HCT116 (cell line): Measurements from ENCODE around the gene TMEM239. TPM values are rescaled to one million over a fixed set of nuclear protein-coding genes. Genes with fewer than 3 reads are reported as not detected.

Source experiments
- ATAC-seq: fragments of 200-7000 bp; cut with Tn5 transposase; 2 replicates; pipeline ENCODE4 v1.9.1; 2020; ENCODE audit warnings: mild to moderate bottlenecking, moderate library complexity
- BruUV-seq: library from RNA; stranded (reverse); fragments of 400-500 nt; replicated peaks from 2 replicates; lab custom pipeline; 2021; lab: Mats Ljungman, UMichigan
- CTCF ChIA-PET: fragments of 300-600 bp; sonication (Branson Sonifier 250); formaldehyde crosslinking; loops from one replicate; lab custom pipeline; 2021; ENCODE audit warnings: antibody characterized with exemption; lab: Charles Lee
- POLR2A ChIA-PET: fragments of 300-600, 350-600 bp; sonication (Branson Sonifier 250); formaldehyde crosslinking; loops from one replicate; lab custom pipeline; 2021; ENCODE audit warnings: antibody characterized with exemption; lab: Charles Lee
- RAD21 ChIA-PET, 2 experiments: fragments of 300-600 bp; sonication (Branson Sonifier 250); formaldehyde crosslinking; loops; one replicate each; lab custom pipeline; 2023; ENCODE audit warnings: low total read pairs in 2 of 2; ENCODE audit not compliant: uncharacterized antibody in 2 of 2, unreplicated experiment in 2 of 2, low non-redundant PET in 1 of 2; lab: Charles Lee
- DNase-seq: peaks from one replicate; pipeline ENCODE4 v3.0.0-alpha.2; 2010; ENCODE audit warnings: low read depth, low spot score
- H2AFZ ChIP-seq: fragments of 200-600 bp; shearing (Covaris generic), sonication (generic); 2 replicates; pipeline ENCODE4 v1.6.1; 2017; ENCODE audit warnings: low read depth, mixed run types, mixed read lengths, antibody characterized with exemption, low read length; ENCODE audit not compliant: poor library complexity, severe bottlenecking
- H3K27ac ChIP-seq: 2 replicates; pipeline ENCODE4 v1.5.1; 2012; ENCODE audit warnings: low read depth, low read length
- H3K27me3 ChIP-seq: fragments of 200-600 bp; sonication (generic); 2 replicates; pipeline ENCODE4 v1.6.1; 2016; ENCODE audit warnings: mixed run types, low read length, mixed read lengths; ENCODE audit not compliant: insufficient read depth
- H3K36me3 ChIP-seq, 2 experiments: fragments of 200-500 bp in 1 of 2; fragments of 200-600 bp in 1 of 2; sonication (Bioruptor generic) in 1 of 2; sonication (generic) in 1 of 2; 2 replicates each; pipeline versions ENCODE4 v1.5.1 to v1.6.1; 2014 to 2016; ENCODE audit warnings: low read length in 2 of 2, inconsistent platforms in 1 of 2, mixed read lengths in 1 of 2, mixed run types in 1 of 2; ENCODE audit not compliant: insufficient read depth in 2 of 2, control insufficient read depth in 1 of 2
- H3K4me1 ChIP-seq, 2 experiments: fragments of 200-600 bp in 1 of 2; sonication (generic) in 1 of 2; 2 replicates each; pipeline versions ENCODE4 v1.5.1 to v1.6.1; 2012 to 2017; ENCODE audit warnings: low read length in 2 of 2, inconsistent platforms in 1 of 2, mild to moderate bottlenecking in 1 of 2, mixed read lengths in 1 of 2, mixed run types in 1 of 2, moderate library complexity in 1 of 2; ENCODE audit not compliant: insufficient read depth in 2 of 2, control insufficient read depth in 1 of 2
- H3K4me2 ChIP-seq: fragments of 200-600 bp; sonication (generic); 2 replicates; pipeline ENCODE4 v1.6.1; 2017; ENCODE audit warnings: mixed run types, low read length, mixed read lengths
- H3K4me3 ChIP-seq, 2 experiments: fragments of 200-600 bp in 1 of 2; sonication (generic) in 1 of 2; replicated peaks in 1 of 2; 2 replicates each; pipeline ENCODE4 v1.5.1; 2011 to 2016; ENCODE audit warnings: low read length in 2 of 2, control low read depth in 1 of 2, low read depth in 1 of 2, mild to moderate bottlenecking in 1 of 2, mixed read lengths in 1 of 2, mixed run types in 1 of 2
- H3K79me2 ChIP-seq: fragments of 200-600 bp; sonication (generic); 2 replicates; pipeline ENCODE4 v1.6.1; 2017; ENCODE audit warnings: mild to moderate bottlenecking, mixed run types, low read length, moderate library complexity, mixed read lengths; ENCODE audit not compliant: insufficient read depth
- H3K9ac ChIP-seq: fragments of 200-600 bp; sonication (generic); 2 replicates; pipeline ENCODE4 v1.6.1; 2016; ENCODE audit warnings: low read length, mixed read lengths
- H3K9me2 ChIP-seq: fragments of 200-600 bp; sonication (generic), shearing (Covaris generic); 2 replicates; pipeline ENCODE4 v1.6.1; 2017; ENCODE audit warnings: mixed run types, mild to moderate bottlenecking, moderate library complexity; ENCODE audit not compliant: insufficient read depth
- H3K9me3 ChIP-seq, 2 experiments: fragments of 200-500 bp in 1 of 2; fragments of 200-600 bp in 1 of 2; sonication (Bioruptor generic) in 1 of 2; sonication (generic) in 1 of 2; 2 replicates each; pipeline ENCODE4 v1.6.1; 2014 to 2017; ENCODE audit warnings: low read length in 2 of 2, mixed read lengths in 2 of 2, inconsistent platforms in 1 of 2, low read depth in 1 of 2, mild to moderate bottlenecking in 1 of 2, mixed run types in 1 of 2, moderate library complexity in 1 of 2; ENCODE audit not compliant: control insufficient read depth in 1 of 2, insufficient read depth in 1 of 2
- H4K20me1 ChIP-seq: fragments of 200-600 bp; sonication (generic), shearing (Covaris generic); 2 replicates; pipeline ENCODE4 v1.6.1; 2017; ENCODE audit warnings: mixed run types, mild to moderate bottlenecking, moderate library complexity; ENCODE audit not compliant: insufficient read depth
- CTCF ChIP-seq, 3 experiments: fragments of 200-600 bp in 1 of 3; sonication (generic) in 1 of 3; IDR thresholded peaks in 2 of 3; conservative IDR thresholded peaks in 1 of 3; 2 replicates each; pipeline ENCODE4 v1.5.1; 2012 to 2017; ENCODE audit warnings: low read depth in 2 of 3, low read length in 2 of 3, antibody characterized with exemption in 1 of 3, borderline replicate concordance in 1 of 3, control low read depth in 1 of 3, mild to moderate bottlenecking in 1 of 3, mixed read lengths in 1 of 3, mixed run types in 1 of 3, moderate library complexity in 1 of 3; ENCODE audit not compliant: insufficient read depth in 1 of 3
- POLR2AphosphoS5 ChIP-seq: IDR thresholded peaks from 2 replicates; pipeline ENCODE4 v1.6.1; 2011; ENCODE audit warnings: mild to moderate bottlenecking, low read depth, low read length, moderate library complexity
- RAD21 ChIP-seq: IDR thresholded peaks from 2 replicates; pipeline ENCODE4 v1.6.1; 2012; ENCODE audit warnings: low read depth, mild to moderate bottlenecking
- REST ChIP-seq: IDR thresholded peaks from 2 replicates; pipeline ENCODE4 v1.6.1; 2012; ENCODE audit warnings: low read depth
- SIN3A ChIP-seq: IDR thresholded peaks from 2 replicates; pipeline ENCODE4 v1.6.1; 2012; ENCODE audit warnings: low read depth
- SP1 ChIP-seq: IDR thresholded peaks from 2 replicates; pipeline ENCODE4 v1.6.1; 2012; ENCODE audit warnings: low read depth
- SRF ChIP-seq: IDR thresholded peaks from 2 replicates; pipeline ENCODE4 v1.6.1; 2012; ENCODE audit warnings: low read depth
- ZNF274 ChIP-seq: fragments of 200-500 bp; sonication (Bioruptor generic); IDR thresholded peaks from 2 replicates; pipeline ENCODE4 v1.6.1; 2014; ENCODE audit warnings: mild to moderate bottlenecking, low read depth, low read length, inconsistent platforms
- intact Hi-C: fragments of 100-400 bp; cut with micrococcal nuclease; formaldehyde crosslinking; loops from 2 replicates; pipeline ENCODE4 v1.10.0; 2022
- total RNA-seq: library from RNA; stranded (reverse); gene quantifications from one replicate; pipeline ENCODE4 v1.2.1, GENCODE V29; 2021; ENCODE audit not compliant: unreplicated experiment
- TF ChIP-seq, protein P1 (sequence below): IDR thresholded peaks from 2 replicates; pipeline ENCODE4 v1.6.1; 2011; ENCODE audit warnings: mild to moderate bottlenecking, low read length, moderate library complexity; ENCODE audit not compliant: insufficient replicate concordance; ENCODE audit errors: extremely low read depth

TMEM239 gene
- total RNA-seq, 1 experiment from 2014 or later, result not detected

DNA sequence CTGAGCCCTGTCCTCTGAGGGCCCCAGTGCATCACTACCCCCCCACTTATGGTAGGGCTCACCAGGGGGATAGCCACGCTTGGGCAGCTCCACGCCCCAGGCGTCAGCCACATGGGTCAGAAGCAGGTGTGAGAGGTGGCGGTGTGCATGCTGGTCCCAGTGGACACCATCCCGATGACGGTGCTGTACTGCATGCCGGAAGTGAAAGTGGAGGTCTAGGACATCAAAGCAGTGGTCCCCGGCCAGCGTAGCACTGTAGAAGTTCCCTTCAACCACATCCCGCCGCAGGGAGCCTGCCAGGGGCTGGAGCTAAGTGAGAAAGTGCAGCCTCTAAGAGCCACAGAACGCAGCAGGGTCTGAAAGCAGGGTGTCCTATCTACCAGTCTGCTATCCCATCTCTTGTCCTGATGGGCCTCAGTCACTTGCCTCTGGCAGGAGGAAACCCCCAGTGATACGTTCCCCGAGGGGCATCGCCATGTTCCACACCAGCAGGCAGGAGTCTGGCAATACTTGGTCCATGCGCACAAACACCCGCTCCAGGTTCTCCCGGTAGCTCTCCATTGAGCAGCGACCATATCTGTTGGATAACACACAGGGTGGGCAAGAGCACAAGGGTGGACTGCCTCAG lies 22.1 kb downstream of the TMEM239 start:
- Histone ChIP-seq H3K36me3 (no peaks in the 10 kb centered on the region), H2AFZ (no peak overlapping the region), H3K79me2 (peaks cover 12% of the 10 kb centered on the region), H3K4me1 (peaks cover 13 to 20% of the 10 kb centered on the region in 2 experiments; a peak in 3 of 4 replicates), H3K27ac (no peak overlapping the region), H4K20me1 (no peaks in the 10 kb centered on the region), H3K4me2 (no peak overlapping the region), H3K4me3 (no peak overlapping the region), H3K9ac (no peak overlapping the region), H3K9me3 (no peaks in the 10 kb centered on the region), H3K9me2 (no peaks in the 10 kb centered on the region), H3K27me3 (no peaks in the 10 kb centered on the region)
- intact Hi-C loops, result no loop called here
- POLR2A ChIA-PET, result no interaction called here
- BruUV-seq, result no TSS peak
- TF ChIP-seq SP1 (no peak), RAD21 (no peak), POLR2AphosphoS5 (no peak)
- ATAC-seq (no peak), DNase-seq (no peak)
- RAD21 ChIA-PET, result no interaction called here
- CTCF ChIA-PET, result no interaction called here

- H3K4me3 ChIP-seq, result peak overlapping the region in 1 of 2 experiments; percentile 73; a peak in 3 of 4 replicates
- TF ChIP-seq REST (no peak), SRF (no peak), POLR2AphosphoS5 (no peak), CTCF (IDR thresholded peaks at IDR 0.05 in 2 of 3, conservative IDR thresholded peaks at IDR 0.05 in 1 of 3; ENCODE audit: borderline replicate concordance in 1 of 3, insufficient read depth in 1 of 3, low read depth in 2 of 3, low read length in 2 of 3) (no peak), SIN3A (no peak), ZNF274 (no peak)
- TF ChIP-seq, protein P1, sequence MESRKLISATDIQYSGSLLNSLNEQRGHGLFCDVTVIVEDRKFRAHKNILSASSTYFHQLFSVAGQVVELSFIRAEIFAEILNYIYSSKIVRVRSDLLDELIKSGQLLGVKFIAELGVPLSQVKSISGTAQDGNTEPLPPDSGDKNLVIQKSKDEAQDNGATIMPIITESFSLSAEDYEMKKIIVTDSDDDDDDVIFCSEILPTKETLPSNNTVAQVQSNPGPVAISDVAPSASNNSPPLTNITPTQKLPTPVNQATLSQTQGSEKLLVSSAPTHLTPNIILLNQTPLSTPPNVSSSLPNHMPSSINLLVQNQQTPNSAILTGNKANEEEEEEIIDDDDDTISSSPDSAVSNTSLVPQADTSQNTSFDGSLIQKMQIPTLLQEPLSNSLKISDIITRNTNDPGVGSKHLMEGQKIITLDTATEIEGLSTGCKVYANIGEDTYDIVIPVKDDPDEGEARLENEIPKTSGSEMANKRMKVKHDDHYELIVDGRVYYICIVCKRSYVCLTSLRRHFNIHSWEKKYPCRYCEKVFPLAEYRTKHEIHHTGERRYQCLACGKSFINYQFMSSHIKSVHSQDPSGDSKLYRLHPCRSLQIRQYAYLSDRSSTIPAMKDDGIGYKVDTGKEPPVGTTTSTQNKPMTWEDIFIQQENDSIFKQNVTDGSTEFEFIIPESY, result no peak
Observed at GRCh38 chr20:2838847-2839671, 22.9 kb downstream of the TMEM239 start.

More at GRCh38 chr20:2838847-2839671, 22.9 kb downstream of the TMEM239 start:
- ATAC-seq (no peak), DNase-seq (no peak)
- H3K9me2 ChIP-seq, result no peaks in the 10 kb centered on the region
- H2AFZ ChIP-seq, result no peak overlapping the region
- intact Hi-C loops, result no loop called here
- CTCF ChIA-PET, result no interaction called here
- H3K9me3 ChIP-seq, result no peaks in the 10 kb centered on the region
- peaks cover 13 to 20% of the 10 kb centered on the region in 2 experiments; a peak in 3 of 4 replicates for H3K4me1 ChIP-seq
- POLR2A ChIA-PET, result no interaction called here
- H4K20me1 ChIP-seq, result no peaks in the 10 kb centered on the region
- TSS peak; percentile 55 for BruUV-seq
- H3K79me2 ChIP-seq, result peaks cover 12% of the 10 kb centered on the region
- H3K27ac ChIP-seq, result no peak overlapping the region
- H3K27me3 ChIP-seq, result no peaks in the 10 kb centered on the region
- H3K4me2 ChIP-seq, result peak overlapping the region; percentile 98
- RAD21 ChIA-PET, result no interaction called here
- H3K9ac ChIP-seq, result no peak overlapping the region
- no peaks in the 10 kb centered on the region for H3K36me3 ChIP-seq
